MM.1S (cell line): ENCODE data around the gene PKD2L2.

Source experiments
- EZH2 ChIP-seq: fragments of 300-600 bp; sonication (generic); optimal IDR thresholded peaks from 2 replicates; pipeline ENCODE3; 2017; ENCODE audit warnings: low read depth, mild to moderate bottlenecking, antibody characterized with exemption, low read length, mixed read lengths
- EZH2phosphoT487 ChIP-seq: fragments of 300-600 bp; sonication (generic); IDR thresholded peaks from 2 replicates; pipeline ENCODE4 v1.6.1; 2018; ENCODE audit warnings: antibody characterized with exemption, low read length
- TF ChIP-seq, protein P1 (sequence below): fragments of 300-600 bp; sonication (generic); IDR thresholded peaks from 2 replicates; pipeline ENCODE4 v1.5.1; 2016; ENCODE audit warnings: antibody characterized with exemption, low read length, mixed read lengths

DNA sequence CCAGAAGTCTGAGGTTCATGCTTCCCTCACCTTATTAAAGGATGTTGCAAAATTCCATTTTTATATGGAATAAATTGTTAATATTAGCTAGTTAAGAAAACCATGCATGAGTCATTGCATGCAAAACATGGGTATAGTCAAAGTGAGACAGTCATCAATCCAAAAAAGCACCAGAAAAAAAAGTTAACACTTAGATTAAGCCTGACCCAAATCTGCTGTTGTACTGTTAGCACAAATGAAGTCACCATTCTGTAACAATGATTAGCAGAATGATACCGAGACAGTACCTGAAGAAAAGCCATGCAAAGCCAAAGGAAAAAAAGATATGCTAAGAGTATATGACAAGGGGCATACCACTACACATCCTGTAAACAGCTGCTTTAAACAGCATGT lies 49.5 kb downstream of the PKD2L2 start:
- TF ChIP-seq, protein P1, sequence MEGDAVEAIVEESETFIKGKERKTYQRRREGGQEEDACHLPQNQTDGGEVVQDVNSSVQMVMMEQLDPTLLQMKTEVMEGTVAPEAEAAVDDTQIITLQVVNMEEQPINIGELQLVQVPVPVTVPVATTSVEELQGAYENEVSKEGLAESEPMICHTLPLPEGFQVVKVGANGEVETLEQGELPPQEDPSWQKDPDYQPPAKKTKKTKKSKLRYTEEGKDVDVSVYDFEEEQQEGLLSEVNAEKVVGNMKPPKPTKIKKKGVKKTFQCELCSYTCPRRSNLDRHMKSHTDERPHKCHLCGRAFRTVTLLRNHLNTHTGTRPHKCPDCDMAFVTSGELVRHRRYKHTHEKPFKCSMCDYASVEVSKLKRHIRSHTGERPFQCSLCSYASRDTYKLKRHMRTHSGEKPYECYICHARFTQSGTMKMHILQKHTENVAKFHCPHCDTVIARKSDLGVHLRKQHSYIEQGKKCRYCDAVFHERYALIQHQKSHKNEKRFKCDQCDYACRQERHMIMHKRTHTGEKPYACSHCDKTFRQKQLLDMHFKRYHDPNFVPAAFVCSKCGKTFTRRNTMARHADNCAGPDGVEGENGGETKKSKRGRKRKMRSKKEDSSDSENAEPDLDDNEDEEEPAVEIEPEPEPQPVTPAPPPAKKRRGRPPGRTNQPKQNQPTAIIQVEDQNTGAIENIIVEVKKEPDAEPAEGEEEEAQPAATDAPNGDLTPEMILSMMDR, result no peak
- TF ChIP-seq EZH2, result no peak
- TF ChIP-seq EZH2phosphoT487, result no peak
